ENCODE data around the gene SND1.
"Not testable (repeated sequence)": the region's sequence is repeated elsewhere in the genome, so short reads cannot be mapped to it uniquely, and the experiment has no call there.

The SND1 gene

GRCh38 chr7:127890726-127891125, 238.7 kb downstream of the SND1 start:
- DNase-seq (ENCODE audit: low spot score): no peak

GRCh38 chr7:127891144-127891543, 239.2 kb downstream of the SND1 start:
- no peak for DNase-seq (ENCODE audit: low spot score)

GRCh38 chr7:127891854-127892438, 240.0 kb downstream of the SND1 start:
- no peak for DNase-seq (ENCODE audit: low spot score)

GRCh38 chr7:127892488-127893314, 240.7 kb downstream of the SND1 start:
- no peak for DNase-seq (ENCODE audit: low spot score)

GRCh38 chr7:127893547-127893946, 241.6 kb downstream of the SND1 start:
- DNase-seq (ENCODE audit: low spot score): no peak

- DNase-seq (ENCODE audit: low spot score): no peak
Observed at GRCh38 chr7:127894588-127894987, 242.6 kb downstream of the SND1 start.

GRCh38 chr7:127895360-127895759, 243.4 kb downstream of the SND1 start:
- DNase-seq (ENCODE audit: low spot score): no peak

GRCh38 chr7:127895814-127896280, 243.9 kb downstream of the SND1 start:
- no peak for DNase-seq (ENCODE audit: low spot score)

- no peak for DNase-seq (ENCODE audit: low spot score)
Observed at GRCh38 chr7:127896659-127897058, 244.7 kb downstream of the SND1 start.

- no peak for DNase-seq (ENCODE audit: low spot score)
Observed at GRCh38 chr7:127897704-127898454, 245.9 kb downstream of the SND1 start.

GRCh38 chr7:127899411-127899810, 247.4 kb downstream of the SND1 start:
- no peak for DNase-seq (ENCODE audit: low spot score)

GRCh38 chr7:127900141-127900540, 248.1 kb downstream of the SND1 start:
- no peak for DNase-seq (ENCODE audit: low spot score)

GRCh38 chr7:127900732-127901685, 249.0 kb downstream of the SND1 start:
- no peak for DNase-seq (ENCODE audit: low spot score)

GRCh38 chr7:127901895-127902703, 250.1 kb downstream of the SND1 start:
- DNase-seq (ENCODE audit: low spot score): no peak

GRCh38 chr7:127902753-127903152, 250.8 kb downstream of the SND1 start:
- DNase-seq (ENCODE audit: low spot score): not testable (repeated sequence)

GRCh38 chr7:127903892-127904669, 252.1 kb downstream of the SND1 start:
- no peak for DNase-seq (ENCODE audit: low spot score)

GRCh38 chr7:127904670-127904985, 252.6 kb downstream of the SND1 start:
- DNase-seq (ENCODE audit: low spot score): no peak

GRCh38 chr7:127905021-127905420, 253.0 kb downstream of the SND1 start:
- no peak for DNase-seq (ENCODE audit: low spot score)

- peak; percentile 53 for DNase-seq (ENCODE audit: low spot score)
Observed at GRCh38 chr7:127905491-127906330, 253.7 kb downstream of the SND1 start.
